ENCODE data around the gene KIRREL3.

Gene KIRREL3

GRCh38 chr11:126495281-126496220 lies 505.0 kb downstream of the KIRREL3 start:
- no peak for DNase-seq

- DNase-seq = no peak
These were observed 505.7 kb downstream of the KIRREL3 start for GRCh38 chr11:126494831-126495230.

GRCh38 chr11:126492331-126493082 lies 508.1 kb downstream of the KIRREL3 start:
- no peak for DNase-seq

- no peak for DNase-seq
These were observed 509.5 kb downstream of the KIRREL3 start for GRCh38 chr11:126491092-126491491.

GRCh38 chr11:126489836-126490660 lies 510.5 kb downstream of the KIRREL3 start:
- no peak for DNase-seq

GRCh38 chr11:126488591-126489370 lies 511.8 kb downstream of the KIRREL3 start:
- DNase-seq = no peak

- no peak for DNase-seq
These were observed 512.9 kb downstream of the KIRREL3 start for GRCh38 chr11:126487711-126488110.

- DNase-seq = no peak
These were observed 514.5 kb downstream of the KIRREL3 start for GRCh38 chr11:126485986-126486635.

- DNase-seq = no peak
These were observed 515.4 kb downstream of the KIRREL3 start for GRCh38 chr11:126485021-126485792.

- no peak for DNase-seq
These were observed 516.3 kb downstream of the KIRREL3 start for GRCh38 chr11:126484266-126484665.

- no peak for DNase-seq
These were observed 516.9 kb downstream of the KIRREL3 start for GRCh38 chr11:126483621-126484195.

GRCh38 chr11:126482586-126483108 lies 517.9 kb downstream of the KIRREL3 start:
- no peak for DNase-seq

- no peak for DNase-seq
These were observed 519.3 kb downstream of the KIRREL3 start for GRCh38 chr11:126481303-126481680.

- peak in 48 of 51 donors; percentile 11 to 86 (median 62) for DNase-seq
These were observed 519.9 kb downstream of the KIRREL3 start for GRCh38 chr11:126480410-126481302.

- DNase-seq = no peak
These were observed 520.6 kb downstream of the KIRREL3 start for GRCh38 chr11:126480015-126480409.

- DNase-seq = no peak
These were observed 521.2 kb downstream of the KIRREL3 start for GRCh38 chr11:126479178-126479930.

GRCh38 chr11:126478466-126478865 lies 522.1 kb downstream of the KIRREL3 start:
- no peak for DNase-seq
